SK-N-SH treated with all-trans-retinoic acid at 6 μM for 48 hours (cell line): ENCODE data around the gene MYH15.

Experiments used
- ATAC-seq: fragments of 200-7000 bp; cut with Tn5 transposase; 3 replicates; pipeline ENCODE4 v1.9.1; 2020; ENCODE audit warnings: mild to moderate bottlenecking, moderate library complexity
- ARNTL ChIP-seq: fragments of 450-650 bp; formaldehyde crosslinking; IDR thresholded peaks from 2 replicates; pipeline ENCODE4 v1.5.0; 2020; ENCODE audit warnings: low read depth, mild to moderate bottlenecking, moderate library complexity, borderline replicate concordance
- BACH2 ChIP-seq: fragments of 250-450 bp; sonication (Bioruptor Pico); IDR thresholded peaks from 2 replicates; pipeline ENCODE4 v1.9.0; 2021; ENCODE audit warnings: mild to moderate bottlenecking, borderline replicate concordance
- CREB5 ChIP-seq: fragments of 250-450 bp; sonication (Bioruptor Pico); IDR thresholded peaks from 2 replicates; pipeline ENCODE4 v1.5.1; 2020; ENCODE audit warnings: low read depth, mild to moderate bottlenecking, moderate library complexity
- CSDC2 ChIP-seq: fragments of 250-450 bp; sonication (Bioruptor Pico); IDR thresholded peaks from 2 replicates; pipeline ENCODE4 v1.5.0; 2020; ENCODE audit warnings: mild to moderate bottlenecking, moderate library complexity
- ESRRG ChIP-seq: fragments of 250-450 bp; sonication (Bioruptor Pico); IDR thresholded peaks from 2 replicates; pipeline ENCODE4 v1.6.1; 2021; ENCODE audit warnings: mild to moderate bottlenecking
- GLIS3 ChIP-seq: fragments of 250-450 bp; sonication (Bioruptor Pico); IDR thresholded peaks from 2 replicates; pipeline ENCODE4 v1.5.0; 2020; ENCODE audit warnings: mild to moderate bottlenecking, moderate library complexity
- ISL1 ChIP-seq: fragments of 250-450 bp; sonication (Bioruptor Pico); IDR thresholded peaks from 2 replicates; pipeline ENCODE4 v2.1.2; 2022; ENCODE audit warnings: mild to moderate bottlenecking, moderate library complexity
- OSR1 ChIP-seq: fragments of 250-450 bp; sonication (Bioruptor Pico); IDR thresholded peaks from 2 replicates; pipeline ENCODE4 v1.8.0; 2022; ENCODE audit warnings: moderate library complexity, mild to moderate bottlenecking, inconsistent platforms
- PATZ1 ChIP-seq: fragments of 250-450 bp; sonication (Bioruptor Pico); IDR thresholded peaks from 2 replicates; pipeline ENCODE4 v1.8.0; 2020; ENCODE audit warnings: mild to moderate bottlenecking, moderate library complexity, borderline replicate concordance
- PPARA ChIP-seq: fragments of 250-450 bp; sonication (Bioruptor Pico); IDR thresholded peaks from 2 replicates; pipeline ENCODE4 v1.5.0; 2020; ENCODE audit warnings: mild to moderate bottlenecking, borderline replicate concordance
- RARB ChIP-seq: fragments of 250-450 bp; sonication (Bioruptor Pico); IDR thresholded peaks from 2 replicates; pipeline ENCODE4 v1.8.0; 2021; ENCODE audit warnings: mild to moderate bottlenecking, moderate library complexity
- SNAI2 ChIP-seq: fragments of 250-450 bp; sonication (Bioruptor Pico); IDR thresholded peaks from 2 replicates; pipeline ENCODE4 v1.5.0; 2020; ENCODE audit warnings: mild to moderate bottlenecking, moderate library complexity
- TCF4 ChIP-seq: fragments of 250-450 bp; sonication (Bioruptor Pico); IDR thresholded peaks from 2 replicates; pipeline ENCODE4 v1.8.0; 2021; ENCODE audit warnings: mild to moderate bottlenecking, moderate library complexity, borderline replicate concordance
- TOX ChIP-seq: fragments of 250-450 bp; sonication (Bioruptor Pico); IDR thresholded peaks from 2 replicates; pipeline ENCODE4 v1.8.0; 2021; ENCODE audit warnings: mild to moderate bottlenecking, moderate library complexity, borderline replicate concordance
- ZC3H10 ChIP-seq: fragments of 250-450 bp; sonication (Bioruptor Pico); IDR thresholded peaks from 2 replicates; pipeline ENCODE4 v1.5.1; 2021; ENCODE audit warnings: mild to moderate bottlenecking, moderate library complexity
- ZFP3 ChIP-seq: fragments of 250-450 bp; sonication (Bioruptor Pico); IDR thresholded peaks from 2 replicates; pipeline ENCODE4 v1.5.0; 2020; ENCODE audit warnings: mild to moderate bottlenecking, moderate library complexity
- ZFP30 ChIP-seq: fragments of 450-650 bp; formaldehyde crosslinking; IDR thresholded peaks from 2 replicates; pipeline ENCODE4 v1.5.0; 2022; ENCODE audit warnings: mild to moderate bottlenecking, moderate library complexity
- ZNF565 ChIP-seq: fragments of 450-650 bp; formaldehyde crosslinking; conservative IDR thresholded peaks from 2 replicates; pipeline ENCODE4 v1.5.0; 2020; ENCODE audit warnings: low read depth, mild to moderate bottlenecking, moderate library complexity
- ZNF70 ChIP-seq: fragments of 450-650 bp; formaldehyde crosslinking; IDR thresholded peaks from 2 replicates; pipeline ENCODE4 v1.5.0; 2020; ENCODE audit warnings: mild to moderate bottlenecking, moderate library complexity
- ZNF8 ChIP-seq: fragments of 450-650 bp; formaldehyde crosslinking; IDR thresholded peaks from 2 replicates; pipeline ENCODE4 v1.5.0; 2020; ENCODE audit warnings: mild to moderate bottlenecking, moderate library complexity
- TF ChIP-seq, protein P1 (sequence below): fragments of 250-450 bp; sonication (Bioruptor Pico); IDR thresholded peaks from 2 replicates; pipeline ENCODE4 v1.5.0; 2020; ENCODE audit warnings: mild to moderate bottlenecking, moderate library complexity

Gene MYH15

GRCh38 chr3:108438542-108438941 lies 71.9 kb downstream of the MYH15 start (continued):
- TF ChIP-seq PATZ1 (CRISPR knock-in tag) (no peak), TOX (CRISPR knock-in tag) (no peak), ARNTL (no peak), ESRRG (CRISPR knock-in tag) (no peak), TCF4 (no peak), GLIS3 (no peak), ZNF565 (no peak), ZNF70 (CRISPR knock-in tag) (no peak)

DNA sequence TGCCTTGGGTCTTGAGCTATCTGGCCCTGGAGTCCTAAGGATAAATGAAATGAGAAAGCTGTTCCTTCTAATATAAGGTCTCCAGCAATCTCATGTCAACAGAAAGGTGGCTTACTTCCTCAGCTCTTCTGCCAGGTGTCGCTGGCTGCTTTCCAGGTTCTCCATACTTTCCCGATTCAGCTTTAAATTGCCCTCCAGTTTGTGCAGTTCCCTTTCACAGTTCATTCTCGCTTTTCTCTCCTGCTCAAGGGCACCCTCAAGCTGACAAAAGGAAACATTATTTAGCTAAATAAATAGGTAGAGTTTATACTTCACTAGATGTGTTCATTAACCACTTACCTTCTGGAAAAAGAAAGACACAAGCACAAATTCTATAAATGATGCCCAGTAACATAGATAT lies 73.0 kb downstream of the MYH15 start:
- TF ChIP-seq ZFP3 (CRISPR knock-in tag), result no peak
- ATAC-seq, result no peak

DNA sequence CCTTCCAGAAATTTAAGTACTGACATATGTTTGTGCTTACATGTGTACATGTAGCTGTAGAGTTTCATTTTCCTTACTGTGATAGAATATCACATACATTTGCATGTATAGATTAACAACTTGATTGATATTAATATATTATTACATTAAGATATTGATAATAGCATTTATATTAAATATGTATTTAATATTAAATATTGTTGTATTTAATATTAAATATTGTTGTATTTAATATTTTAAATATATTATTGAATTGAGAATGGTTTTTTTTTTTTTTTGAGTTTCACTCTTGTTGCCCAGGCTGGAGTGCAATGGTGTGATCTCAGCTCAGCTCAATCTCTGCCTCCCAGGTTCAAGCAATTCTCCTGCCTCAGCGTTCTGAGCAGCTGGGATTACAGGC lies 76.5 kb downstream of the MYH15 start:
- no peak for ATAC-seq
- TF ChIP-seq GLIS3 (no peak), ZNF8 (CRISPR knock-in tag) (no peak), PATZ1 (CRISPR knock-in tag) (no peak), ISL1 (CRISPR knock-in tag) (no peak), ESRRG (CRISPR knock-in tag) (no peak), ZFP30 (CRISPR knock-in tag) (no peak), SNAI2 (CRISPR knock-in tag) (no peak), ZNF565 (no peak), TOX (CRISPR knock-in tag) (no peak), TCF4 (no peak), CREB5 (no peak), PPARA (no peak), ZNF70 (CRISPR knock-in tag) (no peak), ZC3H10 (CRISPR knock-in tag) (no peak), OSR1 (CRISPR knock-in tag) (no peak), ARNTL (no peak), CSDC2 (CRISPR knock-in tag) (no peak)
- TF ChIP-seq, protein P1, sequence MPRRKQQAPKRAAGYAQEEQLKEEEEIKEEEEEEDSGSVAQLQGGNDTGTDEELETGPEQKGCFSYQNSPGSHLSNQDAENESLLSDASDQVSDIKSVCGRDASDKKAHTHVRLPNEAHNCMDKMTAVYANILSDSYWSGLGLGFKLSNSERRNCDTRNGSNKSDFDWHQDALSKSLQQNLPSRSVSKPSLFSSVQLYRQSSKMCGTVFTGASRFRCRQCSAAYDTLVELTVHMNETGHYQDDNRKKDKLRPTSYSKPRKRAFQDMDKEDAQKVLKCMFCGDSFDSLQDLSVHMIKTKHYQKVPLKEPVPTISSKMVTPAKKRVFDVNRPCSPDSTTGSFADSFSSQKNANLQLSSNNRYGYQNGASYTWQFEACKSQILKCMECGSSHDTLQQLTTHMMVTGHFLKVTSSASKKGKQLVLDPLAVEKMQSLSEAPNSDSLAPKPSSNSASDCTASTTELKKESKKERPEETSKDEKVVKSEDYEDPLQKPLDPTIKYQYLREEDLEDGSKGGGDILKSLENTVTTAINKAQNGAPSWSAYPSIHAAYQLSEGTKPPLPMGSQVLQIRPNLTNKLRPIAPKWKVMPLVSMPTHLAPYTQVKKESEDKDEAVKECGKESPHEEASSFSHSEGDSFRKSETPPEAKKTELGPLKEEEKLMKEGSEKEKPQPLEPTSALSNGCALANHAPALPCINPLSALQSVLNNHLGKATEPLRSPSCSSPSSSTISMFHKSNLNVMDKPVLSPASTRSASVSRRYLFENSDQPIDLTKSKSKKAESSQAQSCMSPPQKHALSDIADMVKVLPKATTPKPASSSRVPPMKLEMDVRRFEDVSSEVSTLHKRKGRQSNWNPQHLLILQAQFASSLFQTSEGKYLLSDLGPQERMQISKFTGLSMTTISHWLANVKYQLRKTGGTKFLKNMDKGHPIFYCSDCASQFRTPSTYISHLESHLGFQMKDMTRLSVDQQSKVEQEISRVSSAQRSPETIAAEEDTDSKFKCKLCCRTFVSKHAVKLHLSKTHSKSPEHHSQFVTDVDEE (CRISPR knock-in tag), result no peak

- no peak for ATAC-seq
- TF ChIP-seq, protein P1 (CRISPR knock-in tag), result no peak
- TF ChIP-seq PATZ1 (CRISPR knock-in tag), result no peak
- TF ChIP-seq GLIS3, result no peak
- TF ChIP-seq RARB (CRISPR knock-in tag), result no peak
- no peak for TF ChIP-seq TCF4
- no peak for TF ChIP-seq ZNF565
- no peak for TF ChIP-seq CSDC2 (CRISPR knock-in tag)
- TF ChIP-seq ZFP30 (CRISPR knock-in tag), result no peak
- TF ChIP-seq ZNF70 (CRISPR knock-in tag), result no peak
- TF ChIP-seq CREB5, result no peak
- TF ChIP-seq SNAI2 (CRISPR knock-in tag), result no peak
- TF ChIP-seq ZFP3 (CRISPR knock-in tag), result no peak
- TF ChIP-seq BACH2 (CRISPR knock-in tag), result no peak
- TF ChIP-seq ISL1 (CRISPR knock-in tag), result no peak
- no peak for TF ChIP-seq ESRRG (CRISPR knock-in tag)
- no peak for TF ChIP-seq ARNTL
Observed at GRCh38 chr3:108432431-108432830, 78.0 kb downstream of the MYH15 start.
